C4-2B (cell line): Measurements from ENCODE around the gene PPP2R2C.

Experiments used
- H3K27ac ChIP-seq: fragments of 450-650 bp; 2 replicates; pipeline ENCODE4 v1.5.1; 2017
- CTCF ChIP-seq: fragments of 450-650 bp; conservative IDR thresholded peaks from 2 replicates; pipeline ENCODE4 v1.5.1; 2017; ENCODE audit warnings: mild to moderate bottlenecking
- ZFX ChIP-seq: fragments of 450-650 bp; IDR thresholded peaks from 2 replicates; pipeline ENCODE4 v1.6.1; 2017

PPP2R2C gene

GRCh38 chr4:6321361-6321760 lies 151.1 kb downstream of the PPP2R2C start:
- TF ChIP-seq ZFX (no peak), CTCF (no peak)
- H3K27ac ChIP-seq, result no peak overlapping the region

- H3K27ac ChIP-seq, result no peak overlapping the region
- no peak for TF ChIP-seq ZFX
- TF ChIP-seq CTCF, result no peak
Observed at GRCh38 chr4:6320663-6321062, 151.8 kb downstream of the PPP2R2C start.

- H3K27ac ChIP-seq, result no peak overlapping the region
- no peak for TF ChIP-seq CTCF
- TF ChIP-seq ZFX, result no peak
Observed at GRCh38 chr4:6319530-6320150, 152.8 kb downstream of the PPP2R2C start.

- no peak overlapping the region for H3K27ac ChIP-seq
- TF ChIP-seq CTCF (no peak), ZFX (no peak)
Observed at GRCh38 chr4:6318206-6318605, 154.2 kb downstream of the PPP2R2C start.

GRCh38 chr4:6316461-6317003 lies 155.9 kb downstream of the PPP2R2C start:
- no peak for TF ChIP-seq ZFX
- no peak for TF ChIP-seq CTCF
- no peak overlapping the region for H3K27ac ChIP-seq

- no peak overlapping the region for H3K27ac ChIP-seq
- TF ChIP-seq ZFX (no peak), CTCF (no peak)
Observed at GRCh38 chr4:6313216-6313615, 159.2 kb downstream of the PPP2R2C start.

- H3K27ac ChIP-seq, result no peak overlapping the region
- TF ChIP-seq ZFX (no peak), CTCF (no peak)
Observed at GRCh38 chr4:6309777-6310176, 162.6 kb downstream of the PPP2R2C start.
